Measurements from ENCODE around the gene FBLN1.
"Not testable (repeated sequence)": the region's sequence is repeated elsewhere in the genome, so short reads cannot be mapped to it uniquely, and the experiment has no call there.

Gene FBLN1

GRCh38 chr22:45502215-45503049 lies at the start of gene FBLN1:
Gene FBLN1, plus strand, starts transcription at chr22:45502883. Its CDS starts 103 bp downstream, at chr22:45502986.
- no peak for DNase-seq (ENCODE audit: low read depth in 1 of 2, low spot score in 1 of 2)

GRCh38 chr22:45453764-45454163 lies 48.9 kb upstream of the FBLN1 start:
- no peak for DNase-seq (ENCODE audit: low read depth in 1 of 2, low spot score in 1 of 2)

- DNase-seq (ENCODE audit: low read depth in 1 of 2, low spot score in 1 of 2), result no peak
Measured at GRCh38 chr22:45454275-45454674, 48.4 kb upstream of the FBLN1 start.

GRCh38 chr22:45455212-45455611 lies 47.5 kb upstream of the FBLN1 start:
- DNase-seq (ENCODE audit: low read depth in 1 of 2, low spot score in 1 of 2), result no peak

- DNase-seq (ENCODE audit: low read depth in 1 of 2, low spot score in 1 of 2), result no peak
Measured at GRCh38 chr22:45455621-45456020, 47.1 kb upstream of the FBLN1 start.

GRCh38 chr22:45456811-45457210 lies 45.9 kb upstream of the FBLN1 start:
- no peak for DNase-seq (ENCODE audit: low read depth in 1 of 2, low spot score in 1 of 2)

DNA sequence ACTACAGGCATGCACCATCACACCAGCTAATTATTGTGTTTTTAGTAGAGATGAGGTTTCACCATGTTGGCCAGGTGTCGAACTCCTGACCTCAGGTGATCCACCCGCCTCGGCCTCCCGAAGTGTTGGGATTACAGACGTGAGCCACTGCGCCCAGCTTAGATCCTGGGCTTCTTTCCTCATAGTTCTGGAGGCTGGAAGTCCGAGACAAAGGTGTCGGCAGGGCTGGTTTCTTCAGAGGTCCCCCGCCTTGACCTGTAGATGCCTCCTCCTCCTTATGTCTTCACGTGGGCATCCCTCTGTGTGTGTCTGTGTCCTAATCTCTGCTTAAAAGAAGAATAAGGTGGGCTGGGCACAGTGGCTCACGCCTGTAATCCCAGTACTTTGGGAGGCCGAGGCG lies 44.2 kb upstream of the FBLN1 start:
- no peak for DNase-seq (ENCODE audit: low read depth in 1 of 2, low spot score in 1 of 2)

GRCh38 chr22:45459235-45459634 lies 43.4 kb upstream of the FBLN1 start:
- DNase-seq (ENCODE audit: low read depth in 1 of 2, low spot score in 1 of 2), result no peak

DNA sequence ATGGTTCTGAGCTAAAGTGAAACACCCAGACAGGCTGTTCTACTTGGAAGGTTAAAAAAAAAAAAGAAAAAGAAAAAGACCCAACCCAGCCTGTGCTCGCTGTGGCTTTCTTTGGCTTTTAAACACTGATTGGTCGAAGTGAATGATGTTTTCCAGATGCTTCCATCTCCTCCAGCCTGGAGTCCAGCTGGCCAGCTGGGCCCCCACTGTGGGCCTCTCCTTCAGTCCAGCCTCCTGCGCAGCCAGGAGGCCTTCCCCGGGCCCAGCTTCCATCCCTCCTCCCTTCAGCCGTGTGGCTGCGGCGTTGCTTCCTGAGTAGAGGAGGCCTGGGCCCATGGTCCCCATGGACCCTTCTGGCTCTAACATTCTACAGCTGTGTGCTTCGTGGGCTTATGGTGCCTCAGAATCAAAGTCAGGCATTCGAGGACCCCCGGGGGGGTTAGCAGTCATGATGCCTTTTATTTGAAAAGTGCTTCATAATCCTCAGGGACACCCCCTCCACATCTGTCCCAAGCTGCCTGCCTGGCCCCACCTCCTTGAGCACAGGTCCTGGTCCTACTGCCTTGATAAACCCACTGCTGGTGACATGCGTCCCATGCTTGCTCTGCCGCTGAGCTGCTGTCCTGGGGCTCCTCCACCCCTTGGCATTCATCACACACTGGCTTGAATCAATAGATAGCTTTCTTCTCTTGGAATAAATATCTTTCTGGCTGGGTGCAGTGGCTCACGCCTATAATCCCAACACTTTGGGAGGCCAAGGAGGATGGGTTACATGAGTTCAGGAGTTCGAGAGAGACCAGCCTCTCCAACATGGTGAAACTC lies 42.2 kb upstream of the FBLN1 start:
- DNase-seq (ENCODE audit: low read depth in 1 of 2, low spot score in 1 of 2), result no peak

- DNase-seq (ENCODE audit: low read depth in 1 of 2, low spot score in 1 of 2), result no peak
Measured at GRCh38 chr22:45462034-45462655, 40.5 kb upstream of the FBLN1 start.

DNA sequence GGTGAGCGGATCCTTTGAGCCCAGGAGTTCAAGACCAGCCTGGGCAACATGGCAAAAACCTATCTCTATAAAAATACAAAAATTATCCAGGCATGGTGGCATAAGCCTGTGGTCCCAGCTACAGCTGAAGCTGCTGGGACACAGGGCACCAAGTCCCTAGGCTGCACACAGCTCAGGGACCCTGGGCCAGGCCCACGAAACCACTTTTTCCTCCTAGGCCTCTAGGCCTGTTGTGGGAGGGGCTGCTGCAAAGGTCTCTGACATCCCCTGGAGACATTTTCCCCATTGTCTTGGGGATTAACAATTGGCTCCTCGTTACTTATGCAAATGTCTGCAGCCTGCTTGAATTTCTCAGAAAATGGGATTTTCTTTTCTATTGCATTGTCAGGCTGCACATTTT lies 39.0 kb upstream of the FBLN1 start:
- DNase-seq (ENCODE audit: low read depth in 1 of 2, low spot score in 1 of 2), result not testable (repeated sequence)

DNA sequence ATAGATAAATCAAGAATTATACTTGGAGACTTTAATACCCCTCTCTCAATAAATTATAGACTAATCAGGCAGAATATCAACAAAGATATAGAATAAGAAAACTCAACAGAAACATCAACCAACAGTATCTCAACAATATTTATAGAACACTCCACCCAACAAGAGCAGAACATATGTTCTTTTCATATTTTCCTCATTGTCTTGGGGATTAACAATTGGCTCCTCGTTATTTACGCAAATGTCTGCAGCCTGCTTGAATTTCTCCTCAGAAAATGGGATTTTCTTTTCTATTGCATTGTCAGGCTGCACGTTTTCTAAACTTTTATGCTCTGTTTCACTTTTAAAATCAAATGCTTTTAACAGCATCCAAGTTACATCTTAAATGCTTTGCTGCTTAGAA lies 37.0 kb upstream of the FBLN1 start:
- no peak for DNase-seq (ENCODE audit: low read depth in 1 of 2, low spot score in 1 of 2)

DNA sequence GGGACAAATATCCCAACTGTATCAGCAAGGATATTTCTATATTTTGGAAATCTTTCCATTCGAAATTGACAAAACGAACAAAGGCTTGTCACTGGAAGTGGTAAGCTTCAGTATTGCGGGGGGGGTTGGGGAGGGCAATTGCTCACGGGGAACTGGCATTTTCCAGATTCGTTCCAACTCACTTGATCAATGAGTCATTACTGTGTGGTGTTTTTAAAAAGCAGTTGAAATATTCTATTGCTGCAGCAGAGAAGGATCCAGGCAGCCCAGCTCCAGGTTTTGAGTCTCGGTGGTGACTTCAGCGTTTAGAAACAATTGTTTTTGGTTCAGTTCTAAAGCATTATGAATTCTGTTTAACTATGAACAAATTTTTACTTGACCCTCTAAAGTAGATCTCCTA lies 33.8 kb upstream of the FBLN1 start:
- DNase-seq (ENCODE audit: low read depth in 1 of 2, low spot score in 1 of 2), result no peak

- DNase-seq (ENCODE audit: low read depth in 1 of 2, low spot score in 1 of 2), result no peak
Measured at GRCh38 chr22:45469281-45470073, 33.2 kb upstream of the FBLN1 start.

DNA sequence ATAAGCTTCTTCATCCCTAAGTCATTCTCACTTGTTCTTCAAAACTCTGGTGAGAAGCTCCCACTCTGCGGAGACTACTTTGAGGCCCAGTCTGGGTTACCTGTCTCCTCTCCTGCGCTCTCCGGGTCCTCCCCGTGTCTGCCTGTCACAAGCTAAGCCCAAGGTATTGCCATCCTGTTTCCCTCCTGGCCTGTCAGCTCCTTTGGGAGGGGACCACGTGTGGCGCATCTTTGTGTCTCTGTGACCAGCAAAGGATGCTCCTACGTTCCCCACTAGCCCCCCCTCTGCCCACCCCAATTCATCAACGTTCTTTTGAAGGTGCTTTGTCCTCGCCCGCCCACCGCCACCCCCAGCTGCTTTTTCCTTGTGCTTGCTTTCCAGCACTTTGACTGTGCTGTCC lies 31.8 kb upstream of the FBLN1 start:
- no peak for DNase-seq (ENCODE audit: low read depth in 1 of 2, low spot score in 1 of 2)

DNA sequence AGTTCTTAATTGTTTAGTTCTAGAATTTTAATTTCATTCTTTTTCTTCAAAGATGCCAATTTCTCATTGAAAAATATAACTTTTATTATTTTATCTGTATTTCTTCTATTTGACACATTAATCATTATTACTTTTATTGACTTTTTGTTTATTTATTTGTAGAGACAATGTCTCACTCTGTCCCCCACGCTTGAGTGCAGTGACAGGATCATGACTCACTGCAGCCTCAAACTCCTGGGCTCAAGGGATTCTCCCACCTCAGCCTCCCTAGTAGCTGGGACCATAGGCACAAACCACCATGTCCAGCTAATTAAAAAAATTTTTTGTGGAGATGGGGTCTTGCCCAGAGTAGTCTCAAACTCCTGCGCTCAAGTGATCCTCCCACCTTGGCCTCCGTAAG lies 30.3 kb upstream of the FBLN1 start:
- no peak for DNase-seq (ENCODE audit: low read depth in 1 of 2, low spot score in 1 of 2)

- no peak for DNase-seq (ENCODE audit: low read depth in 1 of 2, low spot score in 1 of 2)
Measured at GRCh38 chr22:45473626-45474237, 29.0 kb upstream of the FBLN1 start.

DNA sequence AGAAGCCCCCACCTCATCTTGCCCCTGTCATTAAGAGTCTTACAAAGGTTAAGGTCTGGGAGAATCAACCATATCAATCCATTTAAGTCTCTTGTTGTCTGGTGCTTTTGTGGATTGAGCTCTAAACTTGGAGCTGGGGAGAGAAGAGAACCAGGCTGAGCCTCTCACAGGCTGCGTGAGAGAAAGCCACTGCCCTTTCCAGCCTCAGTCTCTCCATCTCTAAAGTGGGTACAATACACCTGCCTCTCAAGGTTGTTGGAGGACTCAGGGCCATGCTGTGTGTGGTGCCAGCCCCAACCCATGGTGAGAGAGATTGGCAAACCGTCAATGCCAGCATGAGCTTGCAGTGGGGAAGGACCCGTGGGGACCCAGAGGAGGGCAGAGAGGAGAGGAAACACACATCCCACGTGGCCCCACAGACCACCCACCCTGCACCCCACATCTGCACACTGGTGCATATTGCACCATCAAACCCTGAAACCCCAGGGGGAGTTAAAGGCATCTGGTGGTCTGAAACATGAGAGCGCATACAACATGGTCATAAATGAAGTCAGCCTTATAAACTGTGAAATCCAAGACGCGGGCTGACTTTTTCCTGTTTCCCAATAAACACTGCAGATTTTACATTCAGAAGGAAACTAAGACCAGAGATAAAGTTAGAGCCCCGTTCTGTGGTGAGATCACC lies 27.5 kb upstream of the FBLN1 start:
- no peak for DNase-seq (ENCODE audit: low read depth in 1 of 2, low spot score in 1 of 2)

DNA sequence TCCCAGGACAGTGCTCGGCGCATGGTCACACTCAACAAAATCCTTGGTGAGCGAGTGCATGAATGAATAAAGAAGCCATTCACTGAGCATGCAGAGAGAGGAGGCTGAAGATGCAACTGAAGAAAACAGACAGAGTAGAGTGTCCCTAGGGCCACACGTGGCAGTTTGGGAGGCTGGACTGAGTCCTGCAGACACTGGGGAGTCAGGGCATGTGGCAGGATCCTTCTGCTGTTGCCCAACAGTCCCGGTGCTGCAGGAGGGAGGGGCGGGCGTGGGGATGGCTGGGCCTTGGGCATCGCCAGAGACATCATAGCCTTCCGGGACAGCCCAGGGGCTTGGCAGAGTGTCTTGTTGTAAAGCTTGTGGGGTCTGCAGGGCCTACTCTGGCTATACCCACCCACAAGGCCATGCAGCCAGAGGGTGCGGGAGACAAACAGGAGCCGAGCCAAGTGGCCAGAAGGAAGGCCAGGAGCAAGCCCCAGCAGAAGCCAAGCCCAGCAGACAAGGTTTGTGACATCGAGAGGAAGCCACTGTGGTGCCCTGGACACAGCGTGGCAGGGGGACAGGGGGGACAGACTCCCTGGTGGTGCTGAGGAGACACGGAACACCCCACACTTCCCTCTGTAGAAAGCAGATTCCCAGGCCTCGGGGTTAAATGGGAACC lies 26.7 kb upstream of the FBLN1 start:
- DNase-seq (ENCODE audit: low read depth in 1 of 2, low spot score in 1 of 2), result no peak

- no peak for DNase-seq (ENCODE audit: low read depth in 1 of 2, low spot score in 1 of 2)
Measured at GRCh38 chr22:45476814-45477213, 25.9 kb upstream of the FBLN1 start.
